OCI-M2 (cell line): Measurements from ENCODE around the gene RPRML.
"Not testable (repeated sequence)": the region's sequence is repeated elsewhere in the genome, so short reads cannot be mapped to it uniquely, and the experiment has no call there.

Source experiments
- DNase-seq: peaks from one replicate; lab custom pipeline; 2025; ENCODE audit not compliant: unreplicated experiment; lab: John Stamatoyannopoulos, UW

RPRML gene

DNA sequence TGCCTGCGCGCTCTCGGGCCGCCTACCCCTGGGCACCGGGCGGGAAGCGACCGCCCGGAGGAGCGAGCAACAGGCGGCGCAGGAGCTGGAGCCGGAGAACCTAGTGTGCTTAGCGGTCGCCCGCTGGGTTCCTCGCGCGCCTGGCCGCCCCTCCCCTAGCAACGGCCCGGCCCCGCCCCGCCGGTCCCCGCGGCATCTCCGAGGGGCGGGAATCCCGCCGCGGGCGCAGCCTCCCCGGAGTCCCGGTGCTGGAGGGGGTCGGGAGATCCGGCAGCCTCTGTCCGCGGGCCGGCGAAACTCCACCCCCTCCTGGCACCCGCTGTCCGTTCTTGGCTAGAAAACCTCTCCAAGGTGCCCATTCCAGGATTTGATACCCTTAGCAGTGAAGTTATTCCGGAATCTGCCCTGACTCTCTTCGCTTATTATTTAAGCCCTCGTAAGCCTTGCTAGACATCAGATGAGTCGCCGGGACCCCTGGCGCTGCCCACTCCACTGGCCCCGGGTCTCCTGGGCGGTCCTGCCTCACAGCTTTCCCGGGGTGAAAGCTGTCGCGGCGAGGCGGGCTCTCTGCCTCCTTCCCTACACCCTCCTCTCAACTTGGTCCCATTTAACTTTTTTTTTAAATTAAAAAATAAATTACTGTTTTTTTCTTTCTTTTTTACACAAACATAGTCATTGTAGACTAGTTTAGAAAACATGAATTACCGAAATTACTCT lies at the start of gene RPRML:
RPRML (minus strand) TSS at position 107 of the 717 bp plus-strand sequence. CDS start 246 bp downstream, outside the sequence.
- DNase-seq, result no peak

DNA sequence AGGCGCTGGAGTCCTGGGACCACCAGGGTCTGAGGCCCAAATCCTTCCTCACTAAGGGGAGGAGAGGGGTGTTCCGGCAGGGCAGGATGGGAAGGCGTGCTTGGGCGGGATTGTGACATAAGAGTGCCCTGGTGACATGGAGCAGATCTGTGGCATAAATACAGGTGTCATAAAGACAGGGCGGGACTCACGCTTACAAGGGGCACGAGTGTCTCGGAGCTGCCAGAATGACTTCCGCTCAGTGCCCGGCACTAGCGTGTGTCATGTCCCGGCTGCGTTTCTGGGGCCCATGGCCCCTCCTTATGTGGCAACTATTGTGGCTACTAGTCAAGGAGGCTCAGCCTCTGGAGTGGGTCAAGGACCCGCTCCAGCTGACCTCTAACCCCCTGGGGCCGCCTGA lies 37.9 kb upstream of the RPRML start:
- not testable (repeated sequence) for DNase-seq

DNA sequence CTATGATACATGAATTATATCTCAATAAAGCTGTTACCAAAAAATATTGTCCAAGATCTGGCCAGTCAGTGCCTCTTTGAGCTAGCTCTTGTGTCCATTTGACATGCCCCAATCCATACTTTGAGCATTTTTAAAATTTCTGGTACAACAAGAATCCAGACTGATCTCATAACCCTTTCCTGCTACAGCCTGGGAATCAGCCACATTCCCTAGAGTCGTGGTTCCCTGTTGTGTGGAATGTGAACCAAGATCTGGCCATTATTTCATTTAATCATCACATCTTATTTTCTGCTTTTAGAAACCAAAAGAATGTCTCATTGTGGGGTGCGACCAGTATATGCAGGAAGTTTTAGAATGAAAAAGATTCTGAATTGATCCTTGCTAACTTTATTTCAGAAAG lies 34.3 kb upstream of the RPRML start:
- DNase-seq, result no peak

DNA sequence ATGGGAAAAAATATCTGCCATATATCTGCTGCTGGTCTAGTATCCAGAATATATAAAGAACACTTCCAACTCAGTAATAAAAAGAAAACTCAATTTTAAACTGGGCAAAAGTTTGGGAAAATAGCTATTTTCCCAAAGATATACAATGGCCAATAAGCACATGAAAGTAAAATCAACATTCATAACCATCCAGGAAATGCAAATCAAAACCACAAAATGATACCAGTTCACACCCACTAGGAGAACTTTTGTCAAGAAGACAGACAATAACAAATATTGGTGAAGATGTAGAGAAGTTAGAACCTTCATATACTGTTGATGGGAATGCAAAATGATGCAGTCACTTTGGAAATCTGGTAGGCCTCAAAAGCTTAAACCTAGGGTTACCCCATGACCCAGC lies 33.4 kb upstream of the RPRML start:
- no peak for DNase-seq

DNA sequence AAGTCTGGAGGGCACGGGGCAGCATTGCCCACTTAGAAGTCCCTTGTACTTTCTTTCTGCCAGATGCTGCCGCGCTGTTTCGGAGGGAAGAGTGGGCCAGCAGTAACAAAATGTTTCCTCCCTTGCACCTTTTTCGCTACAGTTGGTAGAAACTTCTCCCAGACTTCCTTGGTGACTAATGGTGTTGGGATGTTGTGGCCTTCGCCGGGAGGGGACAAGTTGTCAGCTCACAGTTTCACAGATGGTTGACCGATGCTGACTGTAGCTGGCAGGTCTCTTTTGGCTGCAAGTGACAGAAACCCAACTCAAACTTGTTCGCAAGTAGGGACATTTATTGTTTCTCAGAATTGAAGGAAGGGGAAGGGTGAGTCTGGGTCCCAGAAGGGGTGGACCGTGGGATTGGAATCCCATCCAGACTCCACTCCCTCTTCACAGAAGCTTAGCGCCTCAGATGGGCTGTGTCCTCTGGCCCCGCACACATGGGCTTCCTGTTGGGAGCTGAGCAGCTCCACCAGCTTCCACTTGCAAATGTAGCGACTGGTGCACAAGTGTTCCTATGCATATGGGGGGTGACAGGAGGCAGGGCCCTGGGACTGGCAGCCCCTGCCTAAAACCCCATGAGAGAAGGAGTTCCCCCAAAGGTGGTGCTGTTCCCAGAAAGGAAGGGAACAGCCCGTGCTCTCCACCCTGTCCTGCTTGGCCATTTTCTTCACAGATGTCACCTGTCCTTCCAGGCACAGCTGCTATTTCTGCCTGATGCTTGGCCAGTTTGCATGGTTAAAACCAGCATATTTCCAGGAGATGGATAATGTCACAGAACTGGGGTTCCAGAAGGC lies 30.9 kb upstream of the RPRML start:
- no peak for DNase-seq

DNA sequence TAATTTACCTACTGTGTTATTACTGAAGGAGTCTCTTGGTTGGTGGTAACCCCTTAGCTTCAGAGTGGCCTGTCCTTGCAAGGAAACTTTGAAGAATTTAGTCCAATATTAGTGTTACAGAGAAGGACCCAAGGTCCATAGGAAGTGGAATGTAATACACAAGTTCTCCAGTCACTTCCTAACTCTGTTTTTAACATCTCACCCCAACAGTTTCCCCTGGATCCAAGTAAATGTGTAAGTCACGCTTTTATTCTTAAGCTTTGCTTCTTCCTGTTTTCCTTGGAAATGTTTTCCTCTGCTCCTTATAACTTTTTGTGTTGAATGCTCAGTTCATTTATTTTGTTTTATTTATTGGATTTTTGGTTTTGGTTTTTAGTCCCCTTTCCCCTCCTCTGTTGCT lies 25.9 kb upstream of the RPRML start:
- DNase-seq, result no peak

DNA sequence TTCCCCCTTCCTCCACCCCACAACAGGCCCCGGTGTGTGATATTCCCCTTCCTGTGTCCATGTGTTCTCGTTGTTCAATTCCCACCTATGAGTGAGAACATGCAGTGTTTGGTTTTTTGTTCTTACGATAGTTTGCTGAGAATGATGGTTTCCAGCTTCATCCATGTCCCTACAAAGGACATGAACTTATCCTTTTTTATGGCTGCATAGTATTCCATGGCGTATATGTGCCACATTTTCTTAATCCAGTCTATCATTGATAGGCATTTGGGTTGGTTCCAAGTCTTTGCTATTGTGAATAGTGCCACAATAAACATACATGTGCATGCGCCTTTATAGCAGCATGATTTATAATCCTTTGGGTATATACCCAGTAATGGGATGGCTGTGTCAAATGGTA lies 24.8 kb upstream of the RPRML start:
- DNase-seq, result not testable (repeated sequence)

DNA sequence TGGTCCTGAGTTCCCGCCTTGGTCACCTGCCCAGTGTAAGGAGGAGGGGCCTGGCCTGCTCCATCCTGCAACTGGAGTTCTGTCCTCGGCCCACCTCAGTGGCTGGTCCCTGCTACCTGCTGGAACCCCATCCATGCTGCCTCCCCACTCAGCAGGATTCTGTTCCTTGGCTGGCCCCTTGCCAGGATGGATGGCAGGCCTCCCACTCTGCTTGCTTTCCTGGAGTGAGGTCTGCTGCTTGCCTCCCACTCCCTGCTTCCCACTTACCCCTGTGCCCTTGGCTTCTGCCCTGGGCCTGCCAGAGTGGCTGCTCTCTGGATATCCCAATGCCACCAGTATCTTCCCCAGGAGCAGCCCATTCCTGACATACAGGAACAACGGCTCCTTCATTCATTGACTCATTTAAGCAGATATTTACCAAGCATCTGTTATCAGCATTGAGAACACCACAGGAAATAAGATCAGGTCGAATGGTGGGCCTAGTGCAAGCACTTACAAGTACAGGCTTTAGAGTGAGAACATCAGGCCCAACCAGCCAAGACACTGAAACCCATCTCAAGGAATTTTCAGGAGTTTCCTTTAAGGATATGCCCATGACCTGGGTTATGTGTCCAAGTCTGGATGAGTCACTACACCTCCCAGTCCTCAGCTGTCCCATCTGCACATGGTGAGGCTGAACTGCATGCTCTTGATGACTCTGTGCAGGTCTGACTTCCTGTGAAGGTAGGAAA lies 17.0 kb upstream of the RPRML start:
- DNase-seq, result no peak

DNA sequence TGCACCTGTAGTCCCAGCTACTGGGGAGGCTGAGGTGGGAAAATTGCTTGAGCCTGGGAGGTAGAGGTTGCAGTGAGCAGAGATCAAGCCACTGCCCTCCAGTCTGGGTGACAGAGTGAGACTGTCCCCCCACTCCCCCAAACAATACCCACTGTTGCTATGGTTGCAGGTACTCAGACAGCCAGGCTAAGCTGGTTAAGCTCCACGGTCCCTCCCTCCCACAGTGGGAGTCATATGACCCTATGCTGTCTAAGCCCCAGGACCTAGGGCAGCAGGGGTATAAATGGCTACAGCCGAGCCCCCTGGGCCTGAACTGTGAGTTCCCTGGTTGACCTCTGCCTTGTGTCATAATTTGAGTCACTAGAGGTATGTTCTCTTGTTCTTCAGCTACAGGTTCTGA lies 15.9 kb upstream of the RPRML start:
- DNase-seq, result no peak

DNA sequence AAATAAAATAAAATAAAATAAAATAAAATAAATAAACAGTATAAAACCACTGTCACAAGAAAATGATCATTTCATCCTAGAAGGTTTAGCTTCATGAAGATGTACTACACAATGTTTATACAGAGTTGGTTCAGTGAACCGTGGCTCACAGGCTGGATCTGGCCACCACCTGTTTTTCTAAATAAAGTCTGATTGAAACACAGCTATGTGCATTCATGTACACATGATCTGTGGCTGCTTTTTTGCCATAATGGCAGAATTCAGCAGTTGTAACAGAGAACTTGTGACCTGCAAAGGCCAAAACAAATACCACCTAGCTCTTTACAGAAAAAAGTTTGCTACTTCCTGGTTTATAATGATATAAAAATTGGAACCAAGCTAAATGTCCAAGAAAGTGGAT lies 12.6 kb upstream of the RPRML start:
- no peak for DNase-seq

DNA sequence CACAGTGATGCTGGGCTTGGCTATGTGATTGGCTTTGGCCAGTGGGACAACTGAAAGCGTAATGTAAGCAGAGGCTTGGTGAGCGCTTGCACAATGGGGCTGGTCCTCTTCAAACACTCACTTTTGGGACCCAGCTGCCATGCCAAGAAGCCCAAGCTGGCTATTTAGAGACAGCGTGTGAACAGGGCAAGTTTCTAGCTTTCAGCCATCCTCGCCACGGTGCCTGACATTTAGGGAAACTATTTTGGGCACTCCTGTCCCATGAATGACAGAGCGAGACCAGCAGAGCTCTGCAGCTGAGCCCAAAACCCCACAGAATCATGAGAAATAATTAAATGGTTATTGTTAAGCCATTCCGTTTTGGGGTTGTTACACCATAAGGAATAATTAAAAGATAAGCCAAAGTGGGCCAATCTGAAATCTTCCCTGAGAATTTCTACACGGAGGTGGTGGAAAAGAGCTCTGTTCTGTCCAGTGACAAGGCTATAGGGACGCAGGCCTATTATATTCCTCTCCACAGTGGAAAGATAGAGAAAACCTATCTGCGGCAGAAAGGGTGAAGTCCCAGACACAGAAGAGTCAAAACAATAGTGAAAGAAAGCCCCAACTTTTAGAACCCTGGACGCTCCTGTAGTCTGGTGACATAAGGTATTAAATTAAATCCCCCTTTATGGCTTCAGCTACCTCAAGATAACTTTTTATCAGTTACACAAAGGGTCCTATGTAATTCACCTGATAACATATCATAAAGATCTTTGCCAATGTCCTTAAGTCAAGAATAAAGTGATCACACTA lies 10.8 kb upstream of the RPRML start:
- DNase-seq, result no peak

DNA sequence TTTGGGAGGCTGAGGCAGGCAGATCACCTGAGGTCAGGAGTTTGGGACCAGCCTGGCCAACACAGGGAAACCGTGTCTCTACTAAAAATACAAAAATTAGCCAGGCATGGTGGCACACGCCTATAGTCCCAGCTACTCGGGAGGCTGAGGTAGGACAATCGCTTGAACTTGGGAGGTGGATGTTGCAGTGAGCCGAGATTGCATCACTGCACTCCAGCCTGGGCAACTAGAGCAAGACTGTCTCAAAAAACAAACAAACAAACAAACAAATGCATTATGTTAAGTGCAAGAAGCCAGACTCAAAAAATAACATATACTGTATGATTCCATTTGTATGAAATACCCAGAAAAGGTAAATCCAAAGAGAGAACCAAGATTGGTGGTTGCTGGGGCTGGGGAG lies 8.9 kb upstream of the RPRML start:
- not testable (repeated sequence) for DNase-seq

DNA sequence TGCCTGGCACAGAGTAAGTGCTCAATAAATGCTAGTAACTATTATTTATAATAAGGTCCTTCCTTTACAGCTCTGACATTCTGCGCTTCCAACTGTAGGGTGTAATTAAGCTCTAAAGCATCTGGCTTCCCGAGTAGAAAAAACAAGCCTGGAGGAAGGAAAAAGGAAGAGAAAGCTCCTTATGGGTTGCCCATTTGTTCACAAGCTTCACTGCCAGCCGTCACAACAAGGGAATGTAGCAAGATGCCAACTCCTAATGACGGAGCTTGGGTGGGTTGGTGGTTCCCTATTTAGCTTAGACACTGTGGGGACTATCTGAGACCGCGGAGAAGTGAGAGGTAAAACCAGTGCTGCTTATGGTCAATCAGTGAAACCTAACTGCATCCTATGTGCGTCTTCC lies 7.3 kb upstream of the RPRML start:
- no peak for DNase-seq

DNA sequence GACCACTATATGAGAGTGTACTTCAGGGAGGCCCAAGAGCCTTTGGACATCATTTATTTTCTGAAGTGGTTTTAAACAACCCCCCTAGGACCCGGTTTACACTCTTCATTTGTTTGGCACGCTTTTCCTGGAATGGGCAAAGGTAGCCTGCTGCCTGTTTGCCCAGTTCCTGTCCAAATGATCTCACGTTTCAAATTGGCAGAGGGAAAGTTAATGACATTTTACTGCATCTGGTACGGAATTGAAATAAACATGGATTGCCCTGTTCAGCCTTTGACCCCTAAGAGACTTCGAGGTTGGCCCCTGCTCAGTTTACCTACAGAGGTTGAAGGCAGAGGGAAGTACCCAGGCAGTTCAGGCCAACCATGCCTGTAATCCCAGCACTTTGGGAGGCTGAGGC lies 5.8 kb upstream of the RPRML start:
- DNase-seq, result no peak

DNA sequence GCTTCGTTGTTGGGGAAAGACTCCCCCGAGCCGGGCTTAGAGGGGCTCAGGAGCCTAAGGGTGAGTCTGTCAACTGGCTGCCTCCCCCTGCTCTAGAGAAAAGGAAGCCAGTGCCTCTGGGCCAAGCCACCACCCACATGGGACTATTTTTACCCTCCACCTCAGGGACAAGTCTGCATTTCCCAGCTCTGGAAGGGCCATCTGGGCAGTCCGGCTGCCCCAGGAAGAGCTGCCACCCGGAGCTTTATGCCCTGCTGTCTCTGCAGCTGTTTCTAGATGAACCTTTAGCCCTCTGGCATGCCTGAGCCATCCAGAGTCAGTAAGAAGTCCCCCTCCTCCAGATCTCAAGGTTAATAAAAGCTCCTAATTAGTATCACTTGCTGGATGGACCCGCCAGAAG lies 5.3 kb upstream of the RPRML start:
- DNase-seq, result no peak

DNA sequence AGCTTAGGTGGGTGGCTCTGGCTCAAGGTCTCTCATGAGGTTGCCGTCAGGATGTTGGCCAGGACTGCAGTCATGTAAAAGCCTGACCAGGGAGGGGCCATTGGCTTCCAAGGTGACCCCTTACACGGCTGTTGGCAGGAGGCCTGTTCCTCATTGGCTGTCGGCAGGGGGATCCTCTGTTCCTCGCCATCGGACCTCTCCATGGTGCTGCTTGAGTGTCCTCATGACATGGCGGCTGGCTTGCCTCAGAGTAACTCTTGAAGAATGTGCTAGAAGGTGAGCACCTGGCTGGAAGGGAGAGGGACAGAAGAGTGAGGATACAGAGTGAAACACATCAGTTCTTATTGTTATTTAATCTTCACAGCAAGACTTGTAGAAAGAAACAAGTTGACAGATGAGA lies 4.7 kb upstream of the RPRML start:
- DNase-seq, result no peak

DNA sequence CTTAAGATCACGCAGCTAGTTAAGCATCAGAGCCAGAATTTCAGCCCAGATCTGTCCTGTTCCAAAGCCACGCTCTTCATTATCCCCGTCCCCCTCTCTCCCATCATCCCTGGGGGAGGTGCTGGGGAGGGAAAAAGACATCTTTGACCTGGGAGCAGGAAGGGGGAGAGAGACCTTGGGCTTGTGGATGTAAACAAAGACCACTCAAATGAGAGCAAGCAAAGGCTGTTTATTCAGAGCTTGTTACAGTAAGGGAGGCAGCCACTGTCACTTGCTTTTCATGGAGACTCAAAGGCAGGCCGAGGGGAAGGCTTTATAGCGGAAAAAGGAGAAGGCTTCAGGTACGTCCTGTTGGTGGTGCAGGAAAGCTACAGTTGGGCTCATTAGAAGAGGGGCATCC lies 3.5 kb upstream of the RPRML start:
- no peak for DNase-seq

DNA sequence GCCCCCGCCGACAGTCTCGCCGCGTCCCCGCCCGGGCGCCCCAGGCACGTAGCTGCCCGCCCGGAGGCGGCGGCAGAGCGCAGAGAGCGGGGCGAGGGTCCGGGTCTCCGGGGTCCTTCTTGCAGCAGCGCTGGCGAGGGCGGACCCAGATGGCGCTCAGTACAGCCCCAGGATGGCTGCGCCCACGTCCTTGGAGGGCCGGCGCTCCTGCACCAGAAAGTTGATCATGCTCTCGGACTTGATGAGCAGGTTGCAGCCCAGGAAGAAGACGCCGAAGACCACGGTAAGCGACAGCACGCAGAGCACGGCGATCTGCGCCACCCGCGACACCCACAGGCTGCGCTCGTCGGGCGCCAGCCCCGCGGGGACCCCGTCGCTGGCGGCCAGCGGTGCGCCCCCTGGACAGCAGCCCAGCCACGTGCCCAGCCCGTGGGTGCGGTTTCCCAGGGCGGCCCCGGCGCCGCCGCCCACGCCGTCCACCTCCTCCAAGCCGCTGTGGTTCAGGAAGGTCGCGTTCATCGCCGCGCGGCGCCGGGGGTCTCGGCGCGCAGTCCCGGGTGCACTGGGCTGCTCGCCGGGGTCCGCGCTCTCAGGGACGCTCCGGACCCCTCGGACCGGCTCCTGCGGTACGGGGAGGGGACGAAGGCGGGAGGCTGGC lies 435 bp downstream of the RPRML start:
- DNase-seq, result no peak

DNA sequence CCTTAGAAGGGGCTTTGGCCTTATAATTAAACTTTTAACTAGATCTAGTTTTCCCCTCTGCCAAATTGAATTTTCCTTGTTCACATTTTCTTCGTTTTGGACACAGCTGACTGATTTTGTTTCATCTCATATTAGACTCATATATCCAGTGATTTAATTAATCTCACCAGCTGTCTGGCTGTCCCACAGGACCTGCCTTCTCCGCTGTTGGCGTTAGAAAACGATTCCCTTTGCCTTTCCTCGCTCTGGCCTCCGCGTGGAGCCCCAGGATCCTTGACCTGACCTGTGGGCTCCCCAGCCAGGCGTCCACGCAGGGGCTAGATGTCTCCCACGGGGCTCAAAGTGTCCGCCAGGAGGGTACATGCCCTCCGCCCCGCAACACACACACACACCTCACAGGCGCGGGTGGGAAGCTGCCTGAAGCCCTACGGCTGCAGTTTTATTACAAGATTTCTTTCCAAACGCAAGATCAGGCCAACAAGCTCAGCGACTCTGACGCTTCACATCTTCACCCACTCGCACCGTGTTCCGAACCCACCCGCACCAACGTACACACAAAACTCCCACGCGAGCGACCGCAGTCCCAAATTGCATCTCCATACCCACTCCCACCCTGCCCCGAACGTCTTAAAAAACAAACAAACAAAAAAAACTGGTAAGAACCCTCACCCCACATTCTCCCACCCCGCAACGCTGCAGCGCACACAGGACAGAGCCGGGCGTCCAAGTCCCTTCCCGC lies 1.1 kb downstream of the RPRML start:
- no peak for DNase-seq

DNA sequence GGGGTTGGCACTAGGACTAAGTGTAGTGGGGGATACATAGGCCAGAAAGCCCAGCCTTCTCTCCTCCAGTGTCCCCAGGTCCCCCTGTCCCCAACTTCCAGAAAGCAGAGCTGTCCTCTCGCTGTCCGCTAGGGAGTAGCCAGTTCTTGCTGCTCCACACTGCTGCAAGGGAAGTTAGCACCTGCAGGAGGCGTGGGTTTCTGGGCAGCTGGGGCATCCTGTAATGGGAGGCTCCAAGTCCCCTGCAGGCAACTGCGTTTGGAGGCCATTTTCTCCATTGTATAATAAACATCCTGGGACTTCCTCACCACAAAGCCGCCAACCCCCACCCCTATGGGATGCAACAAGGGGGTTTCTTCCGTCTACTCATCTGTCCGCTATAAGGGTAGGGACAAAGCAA lies 1.7 kb downstream of the RPRML start:
- DNase-seq, result no peak
